Measurements from ENCODE around the gene MRPS18C. TPM values are rescaled to one million over a fixed set of nuclear protein-coding genes. Genes with fewer than 3 reads are reported as not detected.

MRPS18C gene
- total RNA-seq, result 21.3 and 25.1 TPM in 2 replicates

GRCh38 chr4:83455281-83456183, at the start of gene MRPS18C, which contains the start of gene HELQ:
Gene MRPS18C, plus strand, starts transcription at chr4:83456058. Its CDS starts 20 bp downstream, at chr4:83456078.
Gene HELQ, minus strand, starts transcription at chr4:83455823. Its CDS starts 130 bp downstream, at chr4:83455693.

GRCh38 chr4:83484500-83485461, 28.9 kb downstream of the MRPS18C start, which contains the start of gene ABRAXAS1:
Gene ABRAXAS1, minus strand, starts transcription at chr4:83485100. Its CDS starts 28 bp downstream, at chr4:83485072.

Other genes starting within 250 kb of the MRPS18C start
- gene COQ2, start 171.3 kb upstream of the MRPS18C start, total RNA-seq, result 21.7 and 28.7 TPM in 2 replicates
- gene HPSE, start 121.2 kb upstream of the MRPS18C start, total RNA-seq, result 6.9 and 7.1 TPM in 2 replicates
- 6.3 and 7.8 TPM in 2 replicates for gene HELQ, start 235 bp upstream of the MRPS18C start, total RNA-seq
- gene ABRAXAS1, start 29.0 kb downstream of the MRPS18C start, total RNA-seq, result 11.2 and 11.4 TPM in 2 replicates
- 3.2 and 4.5 TPM in 2 replicates for gene GPAT3, start 80.0 kb downstream of the MRPS18C start, total RNA-seq